ENCODE measurements around the gene FAM25G.
"Not testable (repeated sequence)": the region's sequence is repeated elsewhere in the genome, so short reads cannot be mapped to it uniquely, and the experiment has no call there.

DNA sequence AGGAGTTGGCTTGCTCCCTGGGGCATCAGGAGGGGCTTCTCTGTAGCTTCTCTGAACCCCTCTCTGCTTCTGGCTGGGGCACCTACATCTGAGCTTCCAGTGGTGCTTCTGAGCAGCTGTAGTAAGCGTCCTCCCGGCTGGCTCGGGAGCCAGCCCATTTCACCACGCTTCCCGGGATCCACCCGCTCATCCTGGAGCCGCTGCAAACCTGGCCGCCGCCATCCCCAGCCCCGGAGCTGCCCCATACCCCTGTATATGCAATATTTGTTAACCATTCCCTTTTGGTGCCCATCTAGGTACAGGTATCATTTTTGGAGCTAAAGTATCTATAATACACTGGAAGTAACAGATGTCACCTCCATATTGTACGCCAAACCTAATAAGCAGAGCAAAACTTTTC, 6.7 kb downstream of the FAM25G start:
- not testable (repeated sequence) for TF ChIP-seq SAP30 (IDR thresholded peaks at IDR 0.05; ENCODE audit: insufficient read depth, insufficient replicate concordance, low read length); CTCF (IDR thresholded peaks at IDR 0.05; ENCODE audit: control extremely low read depth in 1 of 3, insufficient read depth in 1 of 3, low read depth in 1 of 3, low read length in 3 of 3); POLR2A (IDR thresholded peaks at IDR 0.05; ENCODE audit: control extremely low read depth in 1 of 2, low read depth in 2 of 2, low read length in 2 of 2); SIN3A (conservative IDR thresholded peaks at IDR 0.05 in 1 of 2, IDR thresholded peaks at IDR 0.05 in 1 of 2; ENCODE audit: low read depth in 1 of 2, low read length in 2 of 2); SIX5 (IDR thresholded peaks at IDR 0.05; ENCODE audit: low read depth, low read length); EZH2 (IDR thresholded peaks at IDR 0.05; ENCODE audit: low read depth, low read length, severe bottlenecking); CEBPB (IDR thresholded peaks at IDR 0.05; ENCODE audit: low read depth, low read length); SP1 (IDR thresholded peaks at IDR 0.05; ENCODE audit: low read depth, low read length); NRF1 (IDR thresholded peaks at IDR 0.05; ENCODE audit: low read depth, low read length); RBBP5 (IDR thresholded peaks at IDR 0.05; ENCODE audit: borderline replicate concordance, low read depth, low read length)
